ENCODE results near the gene RABL2A.
"Not testable (repeated sequence)": the region's sequence is repeated elsewhere in the genome, so short reads cannot be mapped to it uniquely, and the experiment has no call there.

RABL2A gene

DNA sequence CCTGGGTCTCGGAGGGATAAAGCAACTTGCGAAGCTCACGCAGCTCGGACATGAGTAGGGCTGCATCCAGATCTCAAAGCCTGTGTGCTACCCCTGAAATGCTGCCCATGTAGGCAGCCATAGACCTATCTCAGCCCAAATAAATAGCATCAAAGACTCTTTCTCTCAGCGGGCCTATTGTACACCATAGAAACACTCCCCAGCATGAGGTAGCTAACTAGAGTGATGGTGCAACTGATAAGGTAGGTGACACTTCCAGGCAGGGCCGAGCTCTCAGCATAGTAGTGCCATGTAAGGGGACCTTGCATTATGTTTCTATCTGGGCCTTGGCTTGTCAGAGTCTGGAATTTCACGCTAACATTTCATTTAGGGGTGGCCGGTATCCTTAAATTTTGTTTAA lies 52.4 kb downstream of the RABL2A start:
- no peak for DNase-seq

DNA sequence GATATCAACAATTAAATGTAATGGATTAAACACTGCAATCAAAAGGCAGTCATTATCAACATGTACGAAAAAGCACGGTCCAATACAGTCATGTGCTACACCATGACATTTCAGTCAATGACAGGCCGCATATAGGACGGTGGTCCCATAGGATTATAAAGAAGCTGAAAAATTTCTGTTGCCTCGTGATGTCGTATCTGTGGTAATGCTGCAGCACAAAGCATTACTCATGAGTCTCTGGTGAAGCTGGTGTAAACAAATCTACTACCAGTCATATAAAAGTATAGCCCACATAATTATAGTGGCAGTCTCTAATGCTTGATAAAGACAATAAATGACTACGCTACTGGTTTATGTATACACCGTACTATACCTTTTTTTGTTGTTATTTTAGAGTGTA lies 58.4 kb downstream of the RABL2A start:
- no peak for DNase-seq

DNA sequence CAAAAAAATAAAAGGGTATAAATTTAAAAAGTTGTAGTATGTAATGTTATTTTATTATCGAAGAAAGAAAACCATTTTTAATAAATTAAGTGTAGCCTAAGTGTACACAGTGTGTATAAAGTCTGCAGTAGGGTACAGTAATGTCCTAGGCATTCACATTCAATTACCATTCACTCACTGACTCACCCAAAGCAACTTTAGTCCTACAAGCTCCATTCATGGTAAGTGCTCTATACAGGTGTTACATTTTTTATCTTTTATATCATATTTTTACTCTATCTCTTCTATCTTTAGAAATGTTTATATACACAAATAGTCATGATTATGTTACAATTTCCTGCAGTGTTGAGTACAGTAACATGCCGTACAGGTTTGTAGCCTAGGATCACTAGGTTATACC lies 59.5 kb downstream of the RABL2A start:
- DNase-seq, result no peak

DNA sequence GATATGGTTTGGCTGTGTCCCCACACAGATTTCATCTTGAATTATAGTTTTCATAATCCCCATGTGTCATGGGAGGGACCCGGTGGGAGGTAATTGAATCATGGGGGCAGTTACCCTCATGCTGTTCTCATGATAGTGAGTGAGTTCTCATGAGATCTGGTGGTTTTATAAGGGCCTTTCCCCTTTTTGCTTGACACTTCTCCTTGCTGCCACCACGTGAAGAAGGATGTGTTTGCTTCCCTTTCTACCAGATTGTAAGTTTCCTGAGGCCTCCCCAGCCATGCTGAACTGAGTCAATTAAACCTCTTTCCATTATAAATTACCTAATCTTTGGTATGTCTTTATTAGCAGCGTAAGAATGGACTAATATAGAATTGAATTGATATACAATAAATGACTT lies 63.8 kb downstream of the RABL2A start:
- DNase-seq, result not testable (repeated sequence)
